ENCODE measurements around the gene SRI. TPM values are rescaled to one million over a fixed set of nuclear protein-coding genes. Genes with fewer than 3 reads are reported as not detected.

SRI gene
- total and polyA plus RNA-seq, 5 experiments from 2014 or later, result 63.1 to 254 (median 187) TPM

DNA sequence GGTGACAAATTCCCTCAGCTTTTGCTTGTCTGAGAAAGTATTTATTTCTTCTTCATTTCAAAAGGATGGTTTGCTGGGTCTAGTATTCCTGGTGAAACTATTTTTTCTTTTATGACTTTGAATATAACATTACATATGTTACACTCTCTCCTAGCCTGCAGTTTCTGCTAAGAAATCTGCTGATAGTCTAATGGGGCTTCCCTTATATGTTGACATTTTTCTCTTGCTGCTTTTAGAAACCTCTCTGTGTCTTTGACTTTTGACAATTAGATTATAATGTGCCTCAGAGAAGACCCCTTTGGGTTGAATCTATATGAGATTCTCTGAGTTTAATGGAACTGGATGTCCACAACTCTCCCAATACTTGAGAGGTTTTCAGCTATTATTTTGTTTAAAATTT lies 33.8 kb upstream of the SRI start:
- Mint-ChIP-seq H3K4me1 (no peaks in the 10 kb centered on the region), H3K9me3 (peaks cover 10 to 32% (median 17%) of the 10 kb centered on the region in 9 donors), H3K27me3 (peaks cover 19 to 32% (median 20%) of the 10 kb centered on the region in 5 donors), H3K36me3 (peaks cover 3 to 17% (median 11%) of the 10 kb centered on the region in 3 donors), H3K4me3 (no peak overlapping the region), H3K27ac (no peak overlapping the region)
- POLR2A ChIA-PET, result no interaction called here
- ATAC-seq (no peak), DNase-seq (no peak)

GRCh38 chr7:88244258-88244657 lies 24.4 kb upstream of the SRI start:
- H3K4me1 Mint-ChIP-seq, result no peaks in the 10 kb centered on the region
- no peaks in the 10 kb centered on the region for H3K9me3 Mint-ChIP-seq
- ATAC-seq, result no peak
- no peak overlapping the region for H3K27ac Mint-ChIP-seq
- H3K27me3 Mint-ChIP-seq, result peaks cover 0 to 22% (median 4%) of the 10 kb centered on the region in 5 donors
- POLR2A ChIA-PET, result no interaction called here
- no peak overlapping the region for H3K4me3 Mint-ChIP-seq
- no peak for DNase-seq
- no peaks in the 10 kb centered on the region for H3K36me3 Mint-ChIP-seq

- Mint-ChIP-seq H3K4me1 (no peaks in the 10 kb centered on the region), H3K36me3 (no peaks in the 10 kb centered on the region), H3K9me3 (no peaks in the 10 kb centered on the region), H3K27ac (no peak overlapping the region), H3K27me3 (peaks cover 0 to 17% (median 4%) of the 10 kb centered on the region in 5 donors), H3K4me3 (no peak overlapping the region)
- POLR2A ChIA-PET, result interaction anchor here (0.6 kb wide), 1 partner anchor 63 kb away, joined by 3 read pairs; no protein-coding TSS in a partner anchor
- peak in 1 of 2 donors; percentile 46 for ATAC-seq
- peak in 3 of 10 donors; percentile 5 to 19 (median 16) for DNase-seq
Measured at GRCh38 chr7:88243345-88243909, 23.6 kb upstream of the SRI start.

DNA sequence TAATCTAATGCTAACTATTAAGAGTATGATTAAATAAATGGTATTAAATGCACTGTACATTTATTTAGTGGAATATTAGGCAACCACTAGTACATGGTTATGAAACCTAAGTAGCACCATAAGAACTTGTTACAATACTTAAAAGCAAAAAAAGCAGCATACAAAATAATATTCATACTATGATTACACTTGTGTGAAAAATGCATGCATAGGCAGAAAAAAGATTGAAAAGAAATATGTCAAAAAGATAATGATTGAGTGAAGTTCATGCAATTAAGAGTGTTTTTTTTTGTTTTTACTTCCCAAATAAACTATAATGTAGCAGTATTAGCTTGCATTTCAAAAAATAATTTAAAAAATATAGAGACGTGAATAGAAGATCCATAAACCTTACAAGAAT lies 20.0 kb upstream of the SRI start:
- POLR2A ChIA-PET, result no interaction called here
- no peak for DNase-seq
- ATAC-seq, result no peak
- H3K27me3 Mint-ChIP-seq, result peaks cover 2 to 11% (median 7%) of the 10 kb centered on the region in 5 donors
- H3K27ac Mint-ChIP-seq, result no peak overlapping the region
- H3K36me3 Mint-ChIP-seq, result no peaks in the 10 kb centered on the region
- H3K9me3 Mint-ChIP-seq, result no peaks in the 10 kb centered on the region
- H3K4me1 Mint-ChIP-seq, result no peaks in the 10 kb centered on the region
- no peak overlapping the region for H3K4me3 Mint-ChIP-seq

GRCh38 chr7:88233828-88234227 lies 14.0 kb upstream of the SRI start:
- POLR2A ChIA-PET, result no interaction called here

DNA sequence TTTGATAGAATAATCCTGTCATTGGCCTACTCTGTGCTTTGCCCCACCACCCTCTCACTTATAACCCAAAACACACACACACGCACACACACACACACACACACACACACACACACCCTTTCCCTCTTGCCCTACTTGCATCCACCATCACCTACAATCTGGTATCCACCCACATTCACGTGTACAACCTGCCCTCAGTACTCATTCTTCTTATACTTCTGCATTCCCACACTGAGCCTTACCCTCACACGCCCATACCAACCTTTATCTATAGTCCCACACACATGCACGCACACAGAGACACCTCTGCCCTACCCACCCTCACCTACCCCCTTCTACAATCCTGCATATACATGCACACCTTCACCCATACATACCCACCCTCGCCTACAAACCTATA lies 10.8 kb upstream of the SRI start:
- H3K4me3 Mint-ChIP-seq, result no peak overlapping the region
- POLR2A ChIA-PET, result no interaction called here
- no peak overlapping the region for H3K27ac Mint-ChIP-seq
- no peaks in the 10 kb centered on the region for H3K4me1 Mint-ChIP-seq
- H3K27me3 Mint-ChIP-seq, result peaks cover 5 to 33% (median 14%) of the 10 kb centered on the region in 5 donors
- H3K36me3 Mint-ChIP-seq, result peaks cover 0 to 7% (median 0%) of the 10 kb centered on the region in 3 donors
- DNase-seq (no peak), ATAC-seq (no peak)
- peaks cover 0 to 14% (median 6%) of the 10 kb centered on the region in 9 donors for H3K9me3 Mint-ChIP-seq

More at GRCh38 chr7:88233828-88234227, 14.0 kb upstream of the SRI start:
- Mint-ChIP-seq H3K9me3 (peaks cover 0 to 6% (median 2%) of the 10 kb centered on the region in 9 donors), H3K27ac (no peak overlapping the region), H3K4me1 (no peaks in the 10 kb centered on the region), H3K27me3 (peaks cover 9 to 33% (median 10%) of the 10 kb centered on the region in 5 donors), H3K4me3 (no peak overlapping the region), H3K36me3 (peaks cover 0 to under 1% (median 0%) of the 10 kb centered on the region in 3 donors)
- ATAC-seq (no peak), DNase-seq (no peak)

- ATAC-seq (no peak), DNase-seq (no peak)
- Mint-ChIP-seq H3K4me1 (no peaks in the 10 kb centered on the region), H3K27ac (no peak overlapping the region), H3K4me3 (no peak overlapping the region), H3K36me3 (peaks cover 0 to 7% (median 0%) of the 10 kb centered on the region in 3 donors), H3K27me3 (peaks cover 1 to 22% (median 12%) of the 10 kb centered on the region in 5 donors), H3K9me3 (peaks cover 0 to 14% (median 6%) of the 10 kb centered on the region in 9 donors)
- POLR2A ChIA-PET, result no interaction called here
Measured at GRCh38 chr7:88229302-88229995, 9.6 kb upstream of the SRI start.

- no peak overlapping the region for H3K4me3 Mint-ChIP-seq
- no peak for ATAC-seq
- no peak for DNase-seq
- H3K36me3 Mint-ChIP-seq, result peaks cover 0 to 7% (median 0%) of the 10 kb centered on the region in 3 donors
- H3K9me3 Mint-ChIP-seq, result peaks cover 0 to 14% (median 6%) of the 10 kb centered on the region in 9 donors
- no peaks in the 10 kb centered on the region for H3K4me1 Mint-ChIP-seq
- H3K27ac Mint-ChIP-seq, result no peak overlapping the region
- H3K27me3 Mint-ChIP-seq, result peaks cover 1 to 22% (median 12%) of the 10 kb centered on the region in 5 donors
- POLR2A ChIA-PET, result no interaction called here
Measured at GRCh38 chr7:88226886-88227516, 7.2 kb upstream of the SRI start.

DNA sequence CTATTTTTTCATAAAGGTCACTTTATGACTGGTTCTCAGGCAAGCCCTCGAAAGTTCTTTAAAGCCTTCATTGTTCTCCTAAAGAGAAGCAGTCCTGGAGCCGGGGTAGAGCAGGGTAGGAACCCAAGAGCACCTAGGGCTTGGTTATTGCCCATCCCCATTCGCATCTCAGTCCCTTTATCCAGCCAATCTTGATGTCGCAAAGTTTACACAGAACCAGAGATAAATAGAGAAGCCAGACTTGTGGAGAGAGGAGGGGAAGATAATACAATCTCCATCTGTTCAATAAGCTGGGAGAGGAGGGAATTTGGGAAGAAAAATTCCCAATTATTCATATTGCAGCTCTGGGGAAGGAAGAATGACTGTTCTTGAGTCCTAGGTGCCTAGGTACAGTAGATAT lies 6.4 kb upstream of the SRI start:
- Mint-ChIP-seq H3K4me3 (no peak overlapping the region), H3K27me3 (peaks cover 0 to 17% (median 10%) of the 10 kb centered on the region in 5 donors), H3K27ac (no peak overlapping the region), H3K9me3 (peaks cover 0 to 14% (median 6%) of the 10 kb centered on the region in 9 donors), H3K36me3 (peaks cover 0 to 7% (median 0%) of the 10 kb centered on the region in 3 donors), H3K4me1 (peaks cover under 1 to 2% (median 2%) of the 10 kb centered on the region in 4 donors)
- no peak for DNase-seq
- POLR2A ChIA-PET, result no interaction called here
- no peak for ATAC-seq

GRCh38 chr7:88224601-88225275 lies 4.9 kb upstream of the SRI start:
- DNase-seq (no peak), ATAC-seq (no peak)
- H3K4me3 Mint-ChIP-seq, result no peak overlapping the region
- no peak overlapping the region for H3K27ac Mint-ChIP-seq
- peaks cover 0 to 7% (median 0%) of the 10 kb centered on the region in 3 donors for H3K36me3 Mint-ChIP-seq
- H3K27me3 Mint-ChIP-seq, result peaks cover 0 to 12% (median 8%) of the 10 kb centered on the region in 5 donors
- H3K4me1 Mint-ChIP-seq, result peaks cover 5 to 14% (median 13%) of the 10 kb centered on the region in 4 donors
- POLR2A ChIA-PET, result no interaction called here
- peaks cover 0 to 14% (median 6%) of the 10 kb centered on the region in 9 donors for H3K9me3 Mint-ChIP-seq

- ATAC-seq, result no peak
- POLR2A ChIA-PET, result no interaction called here
- Mint-ChIP-seq H3K9me3 (peaks cover 0 to 5% (median under 1%) of the 10 kb centered on the region in 9 donors), H3K27ac (no peak overlapping the region), H3K4me1 (peaks cover 8 to 22% (median 21%) of the 10 kb centered on the region in 4 donors), H3K27me3 (peaks cover 0 to 6% (median 1%) of the 10 kb centered on the region in 5 donors), H3K4me3 (no peak overlapping the region), H3K36me3 (peaks cover 0 to 2% (median 0%) of the 10 kb centered on the region in 3 donors)
- DNase-seq, result no peak
Measured at GRCh38 chr7:88223265-88223664, 3.4 kb upstream of the SRI start.

DNA sequence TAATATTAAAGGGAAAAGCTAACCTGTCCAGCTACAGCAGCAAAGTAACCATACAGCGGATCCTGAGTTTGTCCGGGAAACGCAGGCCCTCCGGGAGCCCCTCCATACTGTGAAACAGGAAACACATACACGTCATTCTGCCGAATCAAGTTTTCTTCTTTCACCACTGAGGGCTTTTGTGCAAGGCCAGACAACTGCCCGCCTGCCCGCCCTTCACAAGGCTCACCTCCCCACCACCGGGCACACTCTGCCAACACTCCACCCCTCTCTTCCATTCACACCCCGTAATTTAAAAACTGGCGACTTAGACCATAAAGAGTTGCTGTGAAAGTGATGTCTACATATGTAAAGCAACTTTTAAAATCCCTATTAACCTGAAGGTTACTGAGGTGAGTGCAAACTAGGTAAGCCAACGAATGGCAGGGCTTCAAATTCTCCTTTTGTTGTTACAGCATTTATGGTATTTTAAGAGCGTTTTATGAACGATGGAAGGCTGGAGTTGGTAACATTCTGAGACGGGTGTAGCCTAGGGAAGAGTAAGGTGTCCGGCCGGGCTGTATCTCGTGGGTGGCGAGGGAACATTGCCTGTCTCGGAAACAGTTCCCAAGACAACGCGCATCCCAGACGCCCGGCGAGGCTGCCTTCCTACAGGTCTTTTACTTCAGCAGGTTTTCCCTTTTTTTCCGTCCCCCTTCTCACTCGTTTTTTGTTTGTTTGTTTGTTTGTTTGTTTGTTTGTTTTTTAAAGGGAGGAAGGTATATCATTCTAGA lies 817 bp downstream of the SRI start:
- POLR2A ChIA-PET, result no interaction called here
- Mint-ChIP-seq H3K36me3 (peaks cover 0 to 30% (median 2%) of the 10 kb centered on the region in 3 donors), H3K4me1 (peaks cover 18 to 50% (median 41%) of the 10 kb centered on the region in 4 donors), H3K4me3 (peak overlapping the region; percentile 88 to 99 (median 97)), H3K27me3 (no peaks in the 10 kb centered on the region), H3K27ac (peak overlapping the region; percentile 86 to 98 (median 92)), H3K9me3 (no peaks in the 10 kb centered on the region)
- ATAC-seq (no peak), DNase-seq (peak in 8 of 10 donors; percentile 7 to 39 (median 18))

All from naive thymus-derived CD8-positive, alpha-beta T cell (primary cell).